KMS-11 (cell line): Measurements from ENCODE around the gene NOPCHAP1.
A peak's percentile ranks its signal among the peaks of the same experiment; 100 is the strongest.

Source experiments
- H2AFZ ChIP-seq: fragments of 200-600 bp; sonication (generic); 2 replicates; pipeline ENCODE4 v1.6.1; 2016; ENCODE audit warnings: antibody characterized with exemption, mixed run types, low read depth
- H3K27ac ChIP-seq: fragments of 200-600 bp; sonication (generic); 2 replicates; pipeline ENCODE4 v1.6.1; 2016; ENCODE audit warnings: mild to moderate bottlenecking, mixed run types
- H3K27me3 ChIP-seq: fragments of 200-600 bp; sonication (generic); 2 replicates; pipeline ENCODE4 v1.6.1; 2017; ENCODE audit warnings: mild to moderate bottlenecking, low read depth, mixed run types, moderate library complexity; ENCODE audit not compliant: insufficient read depth
- H3K36me3 ChIP-seq: fragments of 200-600 bp; sonication (generic); 2 replicates; pipeline ENCODE4 v1.6.1; 2017; ENCODE audit warnings: mild to moderate bottlenecking, mixed run types; ENCODE audit not compliant: insufficient read depth
- H3K4me1 ChIP-seq: fragments of 200-600 bp; sonication (generic); 2 replicates; pipeline ENCODE4 v1.6.1; 2016; ENCODE audit warnings: mild to moderate bottlenecking, low read depth, mixed run types; ENCODE audit not compliant: poor library complexity, severe bottlenecking
- H3K4me2 ChIP-seq: fragments of 200-600 bp; sonication (generic); 2 replicates; pipeline ENCODE4 v1.7.0; 2016; ENCODE audit warnings: mild to moderate bottlenecking, mixed run types
- H3K4me3 ChIP-seq: fragments of 200-600 bp; sonication (generic); IDR thresholded peaks from 2 replicates; pipeline ENCODE4 v1.6.1; 2017; ENCODE audit warnings: low read depth, low read length, mixed read lengths; ENCODE audit not compliant: insufficient read depth
- H3K79me2 ChIP-seq: fragments of 200-600 bp; sonication (generic); 2 replicates; pipeline ENCODE4 v1.6.1; 2016; ENCODE audit warnings: low read depth, mixed run types; ENCODE audit not compliant: insufficient read depth
- H3K9ac ChIP-seq: fragments of 200-600 bp; sonication (generic); 2 replicates; pipeline ENCODE4 v1.6.1; 2016; ENCODE audit warnings: mild to moderate bottlenecking, mixed run types
- H4K20me1 ChIP-seq: fragments of 200-600 bp; sonication (generic); 2 replicates; pipeline ENCODE4 v1.6.1; 2016; ENCODE audit warnings: mild to moderate bottlenecking, mixed run types; ENCODE audit not compliant: insufficient read depth
- CTCF ChIP-seq: fragments of 200-600 bp; sonication (generic); conservative IDR thresholded peaks from 2 replicates; pipeline ENCODE4 v1.6.1; 2017; ENCODE audit warnings: low read depth, mild to moderate bottlenecking, antibody characterized with exemption, low read length, moderate library complexity, mixed read lengths

Gene NOPCHAP1

GRCh38 chr12:105030820-105031807, 45.0 kb downstream of the NOPCHAP1 start:
- H3K4me2 ChIP-seq, result peak overlapping the region; percentile 68
- H4K20me1 ChIP-seq, result no peaks in the 10 kb centered on the region
- H3K9ac ChIP-seq, result no peak overlapping the region
- H3K27me3 ChIP-seq, result no peaks in the 10 kb centered on the region
- H3K36me3 ChIP-seq, result no peaks in the 10 kb centered on the region
- no peak overlapping the region for H2AFZ ChIP-seq
- peaks cover 44% of the 10 kb centered on the region for H3K4me1 ChIP-seq
- TF ChIP-seq CTCF, result no peak
- no peaks in the 10 kb centered on the region for H3K79me2 ChIP-seq
- peak overlapping the region; percentile 55; the same call in 1 of the 2 replicates for H3K27ac ChIP-seq
- H3K4me3 ChIP-seq, result no peak overlapping the region

GRCh38 chr12:105032703-105033357, 46.7 kb downstream of the NOPCHAP1 start:
- Histone ChIP-seq H3K4me1 (peaks cover 44% of the 10 kb centered on the region), H3K27me3 (no peaks in the 10 kb centered on the region), H2AFZ (no peak overlapping the region), H3K27ac (no peak overlapping the region), H3K9ac (no peak overlapping the region), H4K20me1 (no peaks in the 10 kb centered on the region), H3K4me2 (no peak overlapping the region), H3K36me3 (no peaks in the 10 kb centered on the region), H3K79me2 (no peaks in the 10 kb centered on the region), H3K4me3 (no peak overlapping the region)
- TF ChIP-seq CTCF, result no peak

GRCh38 chr12:105033851-105034250, 47.7 kb downstream of the NOPCHAP1 start:
- no peak overlapping the region for H3K27ac ChIP-seq

More at GRCh38 chr12:105033851-105034250, 47.7 kb downstream of the NOPCHAP1 start:
- Histone ChIP-seq H3K4me3 (no peak overlapping the region), H3K79me2 (no peaks in the 10 kb centered on the region), H4K20me1 (no peaks in the 10 kb centered on the region), H2AFZ (no peak overlapping the region), H3K27me3 (no peaks in the 10 kb centered on the region), H3K4me1 (peaks cover 44% of the 10 kb centered on the region), H3K9ac (no peak overlapping the region), H3K4me2 (no peak overlapping the region; the same call in 1 of the 2 replicates), H3K36me3 (no peaks in the 10 kb centered on the region)
- no peak for TF ChIP-seq CTCF
